IgD-negative memory B cell (primary cell): ENCODE data around the gene NOX4. TPM values are rescaled to one million over a fixed set of nuclear protein-coding genes. Genes with fewer than 3 reads are reported as not detected.

ENCODE experiments used
- polyA plus RNA-seq: library from polyadenylated mRNA; unstranded; fragments of 300-500 nt; fragmentation: Illumina TruSeq; gene quantifications from one replicate; pipeline ENCODE4 v1.2.3, GENCODE V29; 2021

NOX4 gene
- polyA plus RNA-seq, 1 donor from 2014 or later = not detected

Other genes starting within 250 kb of the NOX4 start
- not detected for gene TRIM77, start 218.9 kb upstream of the NOX4 start, polyA plus RNA-seq